ENCODE measurements around the gene PGRMC2.

Gene PGRMC2

DNA sequence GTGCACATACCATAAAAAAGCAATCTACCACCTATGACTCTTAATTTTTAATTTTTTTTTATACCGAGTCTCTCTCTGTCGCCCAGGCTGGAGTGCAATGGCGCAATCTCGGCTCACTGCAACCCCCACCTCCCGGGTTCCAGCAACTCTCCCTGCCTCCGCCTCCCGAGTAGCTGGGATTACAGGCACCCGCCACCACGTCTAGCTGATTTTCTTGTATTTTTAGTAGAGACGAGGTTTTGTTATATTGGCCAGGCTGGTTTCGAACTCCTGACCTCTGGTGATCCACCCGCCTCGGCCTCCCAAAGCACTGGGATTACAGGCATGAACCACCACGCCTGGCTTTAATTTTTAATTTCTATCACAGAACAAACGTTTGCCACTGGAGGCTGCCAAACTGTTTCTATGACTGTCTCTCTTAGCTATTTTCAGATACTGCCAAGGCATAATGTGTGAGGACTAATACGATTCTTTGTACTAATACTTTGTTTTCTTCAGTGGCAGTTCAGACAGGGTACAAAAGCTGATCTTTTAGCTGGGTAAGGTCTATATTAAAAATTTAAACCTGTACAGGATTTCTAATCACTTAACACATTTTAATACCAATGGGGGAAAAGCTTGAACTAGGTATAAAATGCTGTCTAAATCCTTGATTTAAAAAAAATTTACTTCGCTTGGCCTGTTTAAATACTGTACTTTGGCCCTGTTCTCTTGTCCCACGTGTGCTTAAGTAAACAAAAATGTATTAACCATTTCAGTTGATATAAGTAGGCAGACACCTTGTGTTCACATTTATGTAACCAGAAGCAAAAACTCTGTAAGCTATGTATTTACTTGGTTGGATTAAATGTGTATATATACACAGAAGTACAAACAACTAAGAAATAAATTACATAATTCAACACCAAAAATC, 2.3 kb downstream of the PGRMC2 start:
- Histone ChIP-seq H3K4me1 (ENCODE audit: control insufficient read depth, insufficient read depth, low read length) (peaks cover 35% of the 10 kb centered on the region), H3K36me3 (ENCODE audit: control insufficient read depth, insufficient read depth, low read length, severe bottlenecking) (no peaks in the 10 kb centered on the region), H3K27me3 (replicated peaks; ENCODE audit: control insufficient read depth, insufficient read depth, low read length) (no peaks in the 10 kb centered on the region), H3K4me3 (ENCODE audit: low read length) (peak overlapping the region; percentile 89), H3K9ac (ENCODE audit: low read length) (peak overlapping the region; percentile 95), H3K9me3 (ENCODE audit: control insufficient read depth, low read length) (no peaks in the 10 kb centered on the region)
- peak; percentile 44 for DNase-seq (ENCODE audit: low read depth)

GRCh38 chr4:128284317-128284716, 3.3 kb downstream of the PGRMC2 start:
- H3K36me3 ChIP-seq (ENCODE audit: control insufficient read depth, insufficient read depth, low read length, severe bottlenecking) = no peaks in the 10 kb centered on the region
- H3K9me3 ChIP-seq (ENCODE audit: control insufficient read depth, low read length) = no peaks in the 10 kb centered on the region
- no peaks in the 10 kb centered on the region for H3K27me3 ChIP-seq (replicated peaks; ENCODE audit: control insufficient read depth, insufficient read depth, low read length)
- H3K9ac ChIP-seq (ENCODE audit: low read length) = peak overlapping the region; percentile 95
- no peak for DNase-seq (ENCODE audit: low read depth)
- H3K4me3 ChIP-seq (ENCODE audit: low read length) = peak overlapping the region; percentile 89
- H3K4me1 ChIP-seq (ENCODE audit: control insufficient read depth, insufficient read depth, low read length) = peaks cover 41% of the 10 kb centered on the region

DNA sequence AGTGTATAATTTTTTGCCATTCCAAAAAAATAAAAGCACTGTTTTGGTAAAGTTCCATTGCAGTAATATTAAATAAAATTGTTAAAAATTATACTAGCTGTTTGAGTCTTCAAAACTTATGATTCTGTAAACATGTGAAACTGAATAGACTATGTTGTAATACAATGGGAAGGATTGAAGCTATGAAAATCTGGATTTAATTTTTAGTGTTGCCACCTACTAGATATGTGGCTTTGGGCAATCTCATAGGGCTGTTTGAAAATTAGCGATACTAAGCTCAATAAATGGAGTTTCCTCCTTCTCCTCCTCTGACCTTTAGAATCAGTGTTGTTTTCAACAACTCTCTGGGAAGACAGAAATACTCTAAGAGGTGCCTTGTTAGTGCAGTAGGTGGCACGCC, 4.5 kb downstream of the PGRMC2 start:
- Histone ChIP-seq H3K36me3 (ENCODE audit: control insufficient read depth, insufficient read depth, low read length, severe bottlenecking) (no peaks in the 10 kb centered on the region), H3K9ac (ENCODE audit: low read length) (no peak overlapping the region), H3K4me1 (ENCODE audit: control insufficient read depth, insufficient read depth, low read length) (peaks cover 44% of the 10 kb centered on the region), H3K9me3 (ENCODE audit: control insufficient read depth, low read length) (no peaks in the 10 kb centered on the region), H3K27me3 (replicated peaks; ENCODE audit: control insufficient read depth, insufficient read depth, low read length) (no peaks in the 10 kb centered on the region), H3K4me3 (ENCODE audit: low read length) (peak overlapping the region; percentile 6)
- DNase-seq (ENCODE audit: low read depth) = peak; percentile 63

DNA sequence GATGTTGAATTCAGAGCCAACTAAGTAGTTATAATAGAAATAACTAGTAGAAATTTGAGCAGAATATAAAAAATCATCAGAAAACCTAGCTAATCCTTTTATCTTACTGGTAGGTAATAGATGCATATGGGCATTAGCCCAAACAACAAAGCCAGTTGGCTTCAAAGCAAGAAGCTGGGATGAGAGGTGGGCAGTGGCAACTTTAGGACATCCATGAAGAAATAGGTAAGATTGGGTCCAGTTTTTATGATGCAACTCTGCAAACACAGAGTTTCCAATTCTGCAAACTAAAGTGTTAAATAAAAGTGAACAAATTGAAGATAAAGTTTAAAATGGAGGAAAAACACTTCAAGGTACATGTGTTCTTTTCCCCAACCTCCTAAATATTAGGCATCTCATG, 5.1 kb downstream of the PGRMC2 start:
- no peak for DNase-seq (ENCODE audit: low read depth)
- peaks cover 49% of the 10 kb centered on the region for H3K4me1 ChIP-seq (ENCODE audit: control insufficient read depth, insufficient read depth, low read length)
- no peaks in the 10 kb centered on the region for H3K9me3 ChIP-seq (ENCODE audit: control insufficient read depth, low read length)
- H3K36me3 ChIP-seq (ENCODE audit: control insufficient read depth, insufficient read depth, low read length, severe bottlenecking) = no peaks in the 10 kb centered on the region
- H3K9ac ChIP-seq (ENCODE audit: low read length) = no peak overlapping the region
- H3K27me3 ChIP-seq (replicated peaks; ENCODE audit: control insufficient read depth, insufficient read depth, low read length) = no peaks in the 10 kb centered on the region
- peak overlapping the region; percentile 6 for H3K4me3 ChIP-seq (ENCODE audit: low read length)

- peak overlapping the region; percentile 1 for H3K9ac ChIP-seq (ENCODE audit: low read length)
- H3K4me3 ChIP-seq (ENCODE audit: low read length) = peak overlapping the region; percentile 53
- no peaks in the 10 kb centered on the region for H3K27me3 ChIP-seq (replicated peaks; ENCODE audit: control insufficient read depth, insufficient read depth, low read length)
- peaks cover 51% of the 10 kb centered on the region for H3K4me1 ChIP-seq (ENCODE audit: control insufficient read depth, insufficient read depth, low read length)
- no peaks in the 10 kb centered on the region for H3K9me3 ChIP-seq (ENCODE audit: control insufficient read depth, low read length)
- DNase-seq (ENCODE audit: low read depth) = no peak
- H3K36me3 ChIP-seq (ENCODE audit: control insufficient read depth, insufficient read depth, low read length, severe bottlenecking) = peaks cover 3% of the 10 kb centered on the region
Observed at GRCh38 chr4:128281354-128281753, 6.3 kb downstream of the PGRMC2 start.

GRCh38 chr4:128279624-128280225, 7.9 kb downstream of the PGRMC2 start:
- no peaks in the 10 kb centered on the region for H3K27me3 ChIP-seq (replicated peaks; ENCODE audit: control insufficient read depth, insufficient read depth, low read length)
- peak overlapping the region; percentile 53 for H3K4me3 ChIP-seq (ENCODE audit: low read length)
- peak; percentile 42 for DNase-seq (ENCODE audit: low read depth)
- H3K9ac ChIP-seq (ENCODE audit: low read length) = peak overlapping the region; percentile 36
- H3K36me3 ChIP-seq (ENCODE audit: control insufficient read depth, insufficient read depth, low read length, severe bottlenecking) = peaks cover 3% of the 10 kb centered on the region
- peaks cover 67% of the 10 kb centered on the region for H3K4me1 ChIP-seq (ENCODE audit: control insufficient read depth, insufficient read depth, low read length)
- H3K9me3 ChIP-seq (ENCODE audit: control insufficient read depth, low read length) = no peaks in the 10 kb centered on the region

DNA sequence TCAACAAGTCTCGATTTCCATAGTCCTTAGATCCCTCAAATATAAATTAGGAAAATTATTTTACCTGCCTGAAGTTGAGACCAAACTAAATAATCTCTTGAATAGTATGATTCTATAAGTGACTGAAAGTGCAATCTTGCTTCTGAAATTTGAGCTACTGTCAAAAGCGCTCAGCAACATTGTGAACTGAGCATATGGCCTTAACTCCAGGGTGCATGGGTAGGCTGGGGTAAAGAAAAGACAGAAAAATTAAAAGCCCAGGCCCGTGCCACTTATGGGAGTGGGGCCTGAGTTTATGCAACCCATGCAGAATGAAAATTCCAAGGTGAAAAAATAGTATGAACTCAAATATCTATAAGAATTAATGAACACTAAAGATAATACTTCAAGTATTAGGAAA, 9.8 kb downstream of the PGRMC2 start:
- DNase-seq (ENCODE audit: low read depth) = no peak
- H3K27me3 ChIP-seq (replicated peaks; ENCODE audit: control insufficient read depth, insufficient read depth, low read length) = no peaks in the 10 kb centered on the region
- H3K4me1 ChIP-seq (ENCODE audit: control insufficient read depth, insufficient read depth, low read length) = peaks cover 69% of the 10 kb centered on the region
- no peak overlapping the region for H3K9ac ChIP-seq (ENCODE audit: low read length)
- H3K36me3 ChIP-seq (ENCODE audit: control insufficient read depth, insufficient read depth, low read length, severe bottlenecking) = peaks cover 16% of the 10 kb centered on the region
- H3K9me3 ChIP-seq (ENCODE audit: control insufficient read depth, low read length) = no peaks in the 10 kb centered on the region
- H3K4me3 ChIP-seq (ENCODE audit: low read length) = no peak overlapping the region

DNA sequence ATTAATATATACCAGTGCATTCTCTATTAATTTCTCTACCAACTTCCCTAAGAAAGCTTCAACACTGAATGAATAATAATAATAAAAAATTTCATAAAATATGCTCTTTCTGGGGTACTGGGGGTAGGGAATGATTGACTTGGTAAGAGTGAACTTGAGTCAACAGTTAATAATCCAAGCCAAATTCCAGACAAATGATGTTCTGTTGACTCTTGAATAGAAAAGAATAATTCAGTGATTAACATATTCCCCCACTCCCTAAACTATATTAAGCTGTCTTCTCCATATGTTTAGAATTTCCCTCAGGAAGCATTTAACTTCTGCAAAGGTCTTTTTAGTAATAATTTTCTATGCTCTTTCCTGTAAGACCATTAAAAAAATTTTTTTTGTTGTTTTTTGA, 12.3 kb downstream of the PGRMC2 start:
- Histone ChIP-seq H3K36me3 (ENCODE audit: control insufficient read depth, insufficient read depth, low read length, severe bottlenecking) (peaks cover 40% of the 10 kb centered on the region), H3K9ac (ENCODE audit: low read length) (peak overlapping the region; percentile 51), H3K9me3 (ENCODE audit: control insufficient read depth, low read length) (no peaks in the 10 kb centered on the region), H3K27me3 (replicated peaks; ENCODE audit: control insufficient read depth, insufficient read depth, low read length) (no peaks in the 10 kb centered on the region), H3K4me3 (ENCODE audit: low read length) (peak overlapping the region; percentile 41), H3K4me1 (ENCODE audit: control insufficient read depth, insufficient read depth, low read length) (peaks cover 50% of the 10 kb centered on the region)
- DNase-seq (ENCODE audit: low read depth) = no peak

DNA sequence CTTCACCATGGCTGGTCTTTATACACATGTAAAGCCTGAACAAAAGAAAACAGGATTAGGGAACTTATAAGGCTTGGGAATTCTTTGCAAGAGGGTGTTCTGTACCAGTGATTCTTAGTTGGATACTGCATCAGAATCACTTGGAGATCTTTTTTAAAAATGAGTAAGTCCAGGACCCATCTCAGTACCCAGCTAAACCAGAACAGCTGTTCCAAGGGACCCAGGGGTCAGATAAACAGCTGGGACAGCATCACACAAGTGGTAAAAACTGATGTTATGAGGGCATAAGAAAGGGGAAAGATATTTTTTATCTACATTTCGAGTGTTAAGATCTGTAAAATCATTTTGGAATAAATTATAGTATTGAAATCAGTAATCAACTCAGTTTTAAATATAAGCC, 16.1 kb downstream of the PGRMC2 start:
- no peak for DNase-seq (ENCODE audit: low read depth)
- Histone ChIP-seq H3K36me3 (ENCODE audit: control insufficient read depth, insufficient read depth, low read length, severe bottlenecking) (peaks cover 57% of the 10 kb centered on the region), H3K9me3 (ENCODE audit: control insufficient read depth, low read length) (no peaks in the 10 kb centered on the region), H3K4me1 (ENCODE audit: control insufficient read depth, insufficient read depth, low read length) (peaks cover 26% of the 10 kb centered on the region), H3K4me3 (ENCODE audit: low read length) (no peak overlapping the region), H3K9ac (ENCODE audit: low read length) (no peak overlapping the region), H3K27me3 (replicated peaks; ENCODE audit: control insufficient read depth, insufficient read depth, low read length) (no peaks in the 10 kb centered on the region)

DNA sequence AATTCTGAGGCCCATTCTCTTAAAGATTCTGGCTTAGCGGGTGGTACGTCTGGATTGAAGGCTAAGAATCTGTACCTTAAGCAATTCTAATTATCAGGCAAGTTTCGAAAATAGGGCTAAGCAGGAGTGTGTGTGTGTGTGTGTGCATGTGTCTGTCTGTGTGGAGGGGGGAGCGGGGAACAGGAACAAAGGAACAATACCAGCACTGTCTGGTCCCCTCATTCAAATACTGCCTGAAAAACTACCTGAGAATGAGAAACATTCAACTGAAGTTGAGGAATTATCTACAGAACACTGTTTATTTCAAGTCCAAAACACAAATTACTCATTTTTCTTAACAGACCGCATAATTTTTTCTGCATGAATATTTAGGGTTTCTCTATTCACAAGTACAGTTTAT, 18.6 kb downstream of the PGRMC2 start:
- H3K9ac ChIP-seq (ENCODE audit: low read length) = no peak overlapping the region
- peaks cover 4% of the 10 kb centered on the region for H3K4me1 ChIP-seq (ENCODE audit: control insufficient read depth, insufficient read depth, low read length)
- peaks cover 55% of the 10 kb centered on the region for H3K36me3 ChIP-seq (ENCODE audit: control insufficient read depth, insufficient read depth, low read length, severe bottlenecking)
- DNase-seq (ENCODE audit: low read depth) = no peak
- no peak overlapping the region for H3K4me3 ChIP-seq (ENCODE audit: low read length)
- H3K9me3 ChIP-seq (ENCODE audit: control insufficient read depth, low read length) = peaks cover 16% of the 10 kb centered on the region
- H3K27me3 ChIP-seq (replicated peaks; ENCODE audit: control insufficient read depth, insufficient read depth, low read length) = no peaks in the 10 kb centered on the region

- Histone ChIP-seq H3K36me3 (ENCODE audit: control insufficient read depth, insufficient read depth, low read length, severe bottlenecking) (peaks cover 44% of the 10 kb centered on the region), H3K9me3 (ENCODE audit: control insufficient read depth, low read length) (peaks cover 16% of the 10 kb centered on the region), H3K4me3 (ENCODE audit: low read length) (no peak overlapping the region), H3K4me1 (ENCODE audit: control insufficient read depth, insufficient read depth, low read length) (no peaks in the 10 kb centered on the region), H3K9ac (ENCODE audit: low read length) (no peak overlapping the region), H3K27me3 (replicated peaks; ENCODE audit: control insufficient read depth, insufficient read depth, low read length) (no peaks in the 10 kb centered on the region)
- DNase-seq (ENCODE audit: low read depth) = no peak
Observed at GRCh38 chr4:128267745-128268144, 19.9 kb downstream of the PGRMC2 start.
